ENCODE measurements around the gene HOXC10.

HOXC10 gene

GRCh38 chr12:54039417-54040147, 54.6 kb downstream of the HOXC10 start:
- no peak for DNase-seq

Measured in hypothalamus (tissue), 51 donors.